Measurements from ENCODE around the gene KLF2. TPM values are rescaled to one million over a fixed set of nuclear protein-coding genes. Genes with fewer than 3 reads are reported as not detected.
"Not testable (repeated sequence)": the region's sequence is repeated elsewhere in the genome, so short reads cannot be mapped to it uniquely, and the experiment has no call there.

The KLF2 gene
- total RNA-seq, 1 experiment from 2014 or later = 5.9 TPM

- no peak for DNase-seq (ENCODE audit: low spot score)
These were observed 11.9 kb downstream of the KLF2 start for GRCh38 chr19:16336571-16336970.

- no peak for DNase-seq (ENCODE audit: low spot score)
These were observed 13.3 kb downstream of the KLF2 start for GRCh38 chr19:16337809-16338469.

GRCh38 chr19:16338470-16339360, 14.1 kb downstream of the KLF2 start:
- DNase-seq (ENCODE audit: low spot score) = no peak

- no peak for DNase-seq (ENCODE audit: low spot score)
These were observed 14.7 kb downstream of the KLF2 start for GRCh38 chr19:16339361-16339725.

GRCh38 chr19:16340092-16340491, 15.5 kb downstream of the KLF2 start:
- DNase-seq (ENCODE audit: low spot score) = no peak

GRCh38 chr19:16340654-16341053, 16.0 kb downstream of the KLF2 start:
- no peak for DNase-seq (ENCODE audit: low spot score)

GRCh38 chr19:16342002-16342715, 17.5 kb downstream of the KLF2 start:
- no peak for DNase-seq (ENCODE audit: low spot score)

GRCh38 chr19:16343156-16343555, 18.5 kb downstream of the KLF2 start:
- no peak for DNase-seq (ENCODE audit: low spot score)

GRCh38 chr19:16345457-16345856, 20.8 kb downstream of the KLF2 start:
- DNase-seq (ENCODE audit: low spot score) = no peak

- not testable (repeated sequence) for DNase-seq (ENCODE audit: low spot score)
These were observed 22.5 kb downstream of the KLF2 start for GRCh38 chr19:16347099-16347498.

GRCh38 chr19:16347706-16348105, 23.1 kb downstream of the KLF2 start:
- no peak for DNase-seq (ENCODE audit: low spot score)

GRCh38 chr19:16349551-16350152, 25.0 kb downstream of the KLF2 start:
- DNase-seq (ENCODE audit: low spot score) = no peak

- no peak for DNase-seq (ENCODE audit: low spot score)
These were observed 26.6 kb downstream of the KLF2 start for GRCh38 chr19:16351133-16351809.

- DNase-seq (ENCODE audit: low spot score) = no peak
These were observed 30.8 kb downstream of the KLF2 start for GRCh38 chr19:16355293-16356043.

GRCh38 chr19:16358456-16358855, 33.8 kb downstream of the KLF2 start:
- no peak for DNase-seq (ENCODE audit: low spot score)

GRCh38 chr19:16359074-16359473, 34.4 kb downstream of the KLF2 start:
- DNase-seq (ENCODE audit: low spot score) = no peak

- no peak for DNase-seq (ENCODE audit: low spot score)
These were observed 35.3 kb downstream of the KLF2 start for GRCh38 chr19:16359964-16360363.

- no peak for DNase-seq (ENCODE audit: low spot score)
These were observed 36.1 kb downstream of the KLF2 start for GRCh38 chr19:16360738-16361137.

- no peak for DNase-seq (ENCODE audit: low spot score)
These were observed 36.6 kb downstream of the KLF2 start for GRCh38 chr19:16361254-16361653.

- DNase-seq (ENCODE audit: low spot score) = no peak
These were observed 37.3 kb downstream of the KLF2 start for GRCh38 chr19:16361926-16362325.

Data from HT-29 (cell line).